HG03196 (cell line): ENCODE data around the gene JOSD2.

Experiments
- ATAC-seq: cut with Tn5 transposase; IDR thresholded peaks from one replicate; pipeline ENCODE4 v1.9.1; 2021; ENCODE audit not compliant: unreplicated experiment

The JOSD2 gene

DNA sequence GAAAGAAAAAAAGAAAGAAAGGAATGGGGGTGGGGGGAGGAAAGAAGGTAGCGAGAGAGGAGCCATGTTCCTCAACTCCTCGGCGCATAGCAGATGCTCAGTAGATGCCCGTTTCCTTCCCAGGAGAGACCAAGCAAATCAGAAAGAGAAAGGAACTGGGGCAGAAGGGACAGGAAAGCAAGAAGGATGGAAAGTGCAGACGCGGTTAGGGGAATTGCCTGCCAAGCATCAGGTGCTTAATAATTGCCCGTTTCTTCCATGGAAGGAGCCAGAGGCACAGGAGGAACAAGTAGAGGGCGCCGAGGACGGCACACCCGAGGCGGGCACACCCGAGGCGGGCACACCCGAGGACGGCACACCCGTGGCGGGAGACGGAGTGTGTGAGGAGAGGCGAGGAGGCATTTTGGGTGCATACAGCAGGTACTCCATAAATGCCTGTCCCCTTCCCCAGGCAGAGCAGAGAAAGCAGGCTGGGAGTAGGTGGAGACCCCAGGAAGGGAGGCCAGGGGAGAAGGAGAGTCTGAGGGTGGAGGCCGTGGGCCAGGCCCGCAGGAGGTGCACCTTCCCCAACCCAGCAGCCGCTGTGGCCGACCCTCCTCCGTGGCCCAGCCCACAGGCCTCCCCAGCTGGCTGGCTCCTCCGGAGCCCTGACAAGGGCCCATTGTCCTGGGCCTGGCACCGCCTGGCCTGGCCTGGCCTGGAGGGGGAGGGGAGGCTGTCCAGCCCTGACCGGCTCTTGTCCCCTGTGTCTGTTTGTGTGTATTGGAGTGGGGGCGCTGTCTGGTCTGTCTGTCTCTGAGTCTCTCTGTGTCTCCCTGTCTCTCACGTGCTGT lies 14.6 kb downstream of the JOSD2 start:
- ATAC-seq, result no peak

- no peak for ATAC-seq
Observed at GRCh38 chr19:50495020-50495531, 15.9 kb downstream of the JOSD2 start.

GRCh38 chr19:50494186-50495019 lies 16.6 kb downstream of the JOSD2 start:
- no peak for ATAC-seq

- no peak for ATAC-seq
Observed at GRCh38 chr19:50493171-50493570, 17.8 kb downstream of the JOSD2 start.

GRCh38 chr19:50492303-50493052 lies 18.5 kb downstream of the JOSD2 start:
- ATAC-seq, result no peak

GRCh38 chr19:50490991-50491472 lies 20.0 kb downstream of the JOSD2 start:
- ATAC-seq, result no peak

GRCh38 chr19:50490411-50490811 lies 20.6 kb downstream of the JOSD2 start:
- ATAC-seq, result no peak

DNA sequence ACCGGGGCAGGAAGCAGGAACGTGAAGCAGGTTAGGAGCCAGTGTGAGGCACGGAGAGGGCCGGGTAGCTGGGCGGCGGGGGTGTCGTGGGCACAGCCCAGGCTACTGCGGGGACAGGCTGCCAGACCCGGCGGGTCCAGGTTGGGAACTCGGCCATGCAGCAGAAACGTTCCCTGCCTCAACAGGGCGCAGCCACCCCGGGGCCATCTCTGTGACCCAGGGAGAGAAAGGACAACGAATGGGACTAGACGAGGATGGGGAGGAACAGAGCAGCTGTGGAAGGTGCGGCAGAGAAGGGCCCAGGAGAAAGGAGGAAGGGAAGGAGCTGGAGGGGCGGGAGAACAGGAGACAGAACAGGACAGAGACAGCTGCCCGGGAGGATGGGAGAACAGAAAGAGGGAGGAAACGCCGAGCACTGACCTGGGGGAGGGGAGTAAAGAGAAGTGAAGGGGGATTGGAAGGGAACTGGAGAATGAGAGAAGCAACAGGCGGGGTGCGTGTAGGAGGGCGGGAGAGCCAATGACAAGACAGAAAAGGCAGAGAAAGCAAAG lies 21.5 kb downstream of the JOSD2 start:
- ATAC-seq, result no peak

GRCh38 chr19:50488389-50489194 lies 22.4 kb downstream of the JOSD2 start:
- ATAC-seq, result no peak

GRCh38 chr19:50486823-50487515 lies 24.0 kb downstream of the JOSD2 start:
- no peak for ATAC-seq

GRCh38 chr19:50485284-50485955 lies 25.6 kb downstream of the JOSD2 start:
- no peak for ATAC-seq

DNA sequence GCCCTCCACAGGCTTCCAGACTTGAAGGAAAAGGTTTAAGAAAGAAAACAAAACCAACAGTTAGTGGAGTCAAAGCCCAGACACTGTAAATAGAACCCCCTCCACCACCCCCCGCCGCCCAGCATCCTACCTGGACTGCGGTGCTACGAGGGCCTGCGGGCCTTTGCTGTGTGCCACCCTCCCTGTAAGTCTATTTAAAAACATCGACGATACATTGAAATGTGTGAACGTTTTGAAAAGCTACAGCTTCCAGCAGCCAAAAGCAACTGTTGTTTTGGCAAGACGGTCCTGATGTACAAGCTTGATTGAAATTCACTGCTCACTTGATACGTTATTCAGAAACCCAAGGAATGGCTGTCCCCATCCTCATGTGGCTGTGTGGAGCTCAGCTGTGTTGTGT lies 28.1 kb downstream of the JOSD2 start:
- no peak for ATAC-seq

DNA sequence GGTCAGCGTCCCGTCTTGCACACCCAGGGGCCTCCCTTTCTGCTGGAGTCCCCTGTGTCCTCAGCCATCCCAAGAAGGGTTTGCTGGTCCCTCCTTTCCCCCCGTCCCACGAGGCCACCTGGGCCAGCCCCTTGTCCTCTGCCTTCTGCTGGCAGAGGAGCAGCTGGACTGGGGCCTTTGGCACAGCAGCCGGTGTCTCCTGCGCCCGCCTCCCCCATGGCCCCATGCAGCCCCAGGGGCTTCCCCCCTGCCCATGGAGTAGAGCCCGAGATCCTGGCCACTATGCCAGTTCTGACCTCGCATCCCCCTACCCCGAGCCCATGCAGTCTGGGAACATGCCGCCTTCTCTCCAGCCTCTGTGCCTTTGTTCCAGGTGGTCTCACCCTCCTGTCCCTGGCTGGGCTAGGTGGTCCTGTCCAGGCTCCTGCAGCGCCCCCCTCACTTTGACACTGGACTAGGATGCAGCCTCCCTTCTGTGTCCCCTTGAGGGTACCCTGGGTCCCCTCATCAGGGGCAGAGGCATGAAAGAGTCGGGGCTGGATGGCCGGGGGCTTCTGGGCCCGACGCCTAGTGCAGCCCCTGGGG lies 28.6 kb downstream of the JOSD2 start:
- ATAC-seq, result no peak

GRCh38 chr19:50481351-50482149 lies 29.4 kb downstream of the JOSD2 start:
- ATAC-seq, result no peak

DNA sequence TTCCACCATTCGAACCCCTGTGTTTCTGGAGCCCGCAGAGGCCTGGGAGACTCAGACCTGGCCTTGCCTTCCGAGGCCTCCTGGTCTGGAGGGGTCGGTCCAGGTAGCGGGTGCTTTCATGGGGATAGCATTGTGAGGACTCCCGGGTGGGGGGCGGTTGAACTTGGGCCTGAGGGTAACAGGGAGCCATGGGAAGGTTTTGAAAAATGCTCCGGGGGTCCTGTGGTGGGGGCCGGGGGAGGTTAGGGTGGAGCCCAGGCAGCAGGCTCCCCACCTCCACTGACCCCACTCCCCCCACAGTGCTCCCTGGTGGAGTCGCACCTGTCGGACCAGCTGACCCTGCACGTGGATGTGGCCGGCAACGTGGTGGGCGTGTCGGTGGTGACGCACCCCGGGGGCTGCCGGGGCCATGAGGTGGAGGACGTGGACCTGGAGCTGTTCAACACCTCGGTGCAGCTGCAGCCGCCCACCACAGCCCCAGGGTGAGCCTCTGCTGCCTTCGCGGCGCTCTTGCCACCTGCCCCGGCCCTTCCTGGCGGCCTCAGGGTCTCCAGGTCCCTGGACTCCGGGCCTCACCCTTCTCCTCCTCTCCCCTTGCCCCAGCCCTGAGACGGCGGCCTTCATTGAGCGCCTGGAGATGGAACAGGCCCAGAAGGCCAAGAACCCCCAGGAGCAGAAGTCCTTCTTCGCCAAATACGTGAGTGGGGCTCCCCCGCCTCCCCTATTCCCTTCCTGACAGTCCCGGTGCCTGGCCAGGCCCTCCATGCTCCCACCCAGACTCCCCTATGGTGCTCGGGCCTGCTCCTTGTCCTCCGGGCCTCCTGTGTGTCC lies 30.5 kb downstream of the JOSD2 start:
- no peak for ATAC-seq

DNA sequence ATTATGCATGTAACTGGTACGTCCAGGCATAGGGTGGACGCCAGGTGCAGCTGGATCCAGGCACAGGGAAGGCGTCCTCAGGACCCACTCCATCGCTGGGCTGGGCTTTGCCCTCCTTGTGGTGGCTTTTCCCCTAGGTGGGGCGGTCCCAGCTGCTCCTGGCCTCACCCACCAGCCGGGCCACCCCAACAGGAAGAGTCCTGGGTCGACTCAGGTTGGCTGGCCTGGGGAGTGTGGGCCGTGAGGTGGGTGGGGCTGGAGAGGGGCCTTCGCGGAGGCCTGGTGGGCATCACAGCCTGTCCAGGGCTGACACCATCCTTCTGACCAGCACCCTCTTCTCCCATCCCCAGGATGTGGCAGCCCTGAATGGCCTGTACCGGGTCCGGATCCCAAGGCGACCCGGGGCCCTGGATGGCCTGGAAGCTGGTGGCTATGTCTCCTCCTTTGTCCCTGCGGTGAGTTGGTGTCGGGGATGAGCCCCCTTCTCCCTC lies 31.2 kb downstream of the JOSD2 start:
- no peak for ATAC-seq
